Epithelial cell of esophagus (primary cell): ENCODE measurements around the gene MZB1.

Experiments
- DNase-seq: peaks from one replicate; pipeline ENCODE4 v3.0.0; 2010; ENCODE audit warnings: low read depth
- H3K4me3 ChIP-seq: 2 replicates; pipeline ENCODE4 v1.5.1; 2011; ENCODE audit warnings: mild to moderate bottlenecking, low read length, control low read depth
- CTCF ChIP-seq: IDR thresholded peaks from 2 replicates; pipeline ENCODE4 v1.5.1; 2011; ENCODE audit warnings: low read depth, mild to moderate bottlenecking, low read length, control low read depth, inconsistent platforms; ENCODE audit not compliant: insufficient read depth; ENCODE audit errors: missing control alignments

MZB1 gene, protein sequence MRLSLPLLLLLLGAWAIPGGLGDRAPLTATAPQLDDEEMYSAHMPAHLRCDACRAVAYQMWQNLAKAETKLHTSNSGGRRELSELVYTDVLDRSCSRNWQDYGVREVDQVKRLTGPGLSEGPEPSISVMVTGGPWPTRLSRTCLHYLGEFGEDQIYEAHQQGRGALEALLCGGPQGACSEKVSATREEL

GRCh38 chr5:139389701-139390638 lies at the start of gene MZB1:
TSS of gene MZB1 (minus strand) at chr5:139389913. CDS start at chr5:139389856, 57 bp downstream.
- no peak for TF ChIP-seq CTCF
- H3K4me3 ChIP-seq: no peak within 1 kb of the TSS
- DNase-seq: no peak

DNA sequence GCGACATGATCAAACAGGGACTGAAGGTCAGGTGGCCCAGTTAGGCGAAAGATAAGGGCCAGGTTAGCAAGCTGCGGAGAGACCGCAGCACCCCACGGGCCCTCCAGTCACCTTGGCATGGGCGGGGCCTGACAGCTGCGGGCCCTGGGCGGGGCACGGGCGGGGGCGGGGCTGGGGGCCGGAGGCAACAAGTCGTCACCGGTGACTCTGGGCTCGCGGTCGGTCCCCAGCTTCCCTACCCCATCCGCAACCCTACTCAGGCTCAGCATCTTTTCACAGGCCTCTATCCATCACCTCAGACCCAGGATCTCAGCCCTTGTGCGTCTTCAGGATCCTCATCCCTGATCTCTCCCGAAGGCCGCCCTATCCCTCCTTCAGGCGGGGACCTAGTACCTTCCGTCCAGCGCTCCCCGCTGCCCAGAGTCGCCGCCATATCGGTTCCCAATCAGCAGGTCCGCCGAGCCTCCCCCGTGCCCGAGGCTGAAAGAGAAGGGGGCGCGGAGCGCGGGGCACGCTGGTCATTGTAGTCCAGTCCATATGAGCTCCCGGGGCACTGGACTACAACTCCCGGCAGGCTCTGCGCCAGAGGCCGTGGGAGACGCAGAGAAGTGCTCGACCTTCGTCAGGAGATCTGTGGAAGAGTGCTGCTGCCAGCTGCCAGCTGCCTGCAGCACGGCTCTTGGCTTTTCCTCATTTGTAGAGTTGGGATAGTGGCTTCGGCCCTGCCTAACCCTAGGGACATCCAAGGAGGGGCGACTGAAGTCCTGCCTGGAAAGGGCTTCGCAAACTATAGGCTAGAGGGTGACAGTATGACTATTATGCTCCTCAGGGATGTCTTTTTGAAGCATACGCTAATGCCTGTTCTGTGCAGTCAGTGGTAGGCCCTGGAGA lies 49.5 kb upstream of the MZB1 start, which contains the start of gene DNAJC18:
DNAJC18 (minus strand) TSS at position 513 of the 891 bp plus-strand sequence; CDS start at position 433, 80 bp downstream.
- H3K4me3 ChIP-seq: peak within 1 kb of the TSS; percentile 97
- DNase-seq: peak; percentile 85
- TF ChIP-seq CTCF: no peak

DNA sequence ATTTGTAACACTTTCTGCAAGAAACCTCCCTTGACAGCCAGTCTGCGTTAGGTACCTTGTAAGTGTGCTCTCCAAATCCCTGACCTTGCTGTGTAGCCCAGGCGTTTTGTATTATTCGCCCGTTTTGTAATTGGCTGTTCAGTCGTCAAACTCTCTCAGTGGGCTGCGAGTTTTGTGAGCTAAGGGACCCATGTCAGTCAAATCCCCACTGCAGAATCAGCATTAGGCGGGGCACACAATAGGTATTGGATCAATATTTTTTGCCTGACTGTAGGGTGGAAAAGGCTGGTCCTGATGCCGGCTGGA lies 48.9 kb upstream of the MZB1 start:
- peak overlapping the region; percentile 97 for H3K4me3 ChIP-seq
- TF ChIP-seq CTCF: no peak

GRCh38 chr5:139435676-139436075 lies 46.0 kb upstream of the MZB1 start:
- no peak for DNase-seq
- no peak overlapping the region for H3K4me3 ChIP-seq
- no peak for TF ChIP-seq CTCF

More for the DNA sequence above, 48.9 kb upstream of the MZB1 start:
- DNase-seq: no peak

GRCh38 chr5:139431706-139432105 lies 42.0 kb upstream of the MZB1 start:
- no peak overlapping the region for H3K4me3 ChIP-seq
- DNase-seq: peak; percentile 72
- no peak for TF ChIP-seq CTCF

DNA sequence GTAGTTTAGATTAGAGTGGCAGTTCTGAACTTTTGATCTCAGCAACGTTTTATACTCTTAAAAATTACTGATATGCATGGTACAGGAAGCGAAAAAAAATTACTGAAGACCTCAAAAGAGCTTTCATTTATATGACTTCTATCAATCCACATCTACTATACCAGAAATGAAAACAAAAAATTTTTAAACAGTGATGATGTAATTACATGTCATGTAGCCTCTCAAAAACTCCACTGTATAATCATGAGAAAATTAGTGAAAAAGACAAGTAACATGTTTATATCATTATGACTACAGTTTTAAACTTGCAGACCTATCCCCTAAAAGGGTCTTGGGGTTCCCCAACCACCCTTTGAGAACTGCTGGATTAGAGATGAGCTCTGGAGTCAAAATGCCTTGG lies 40.3 kb upstream of the MZB1 start:
- DNase-seq: no peak
- H3K4me3 ChIP-seq: no peak overlapping the region
- no peak for TF ChIP-seq CTCF
